PFSK-1 (cell line): ENCODE results near the gene LIPE.

Experiments
- POLR2AphosphoS5 ChIP-seq: IDR thresholded peaks from 2 replicates; pipeline ENCODE4 v1.6.1; 2012; ENCODE audit warnings: low read depth, mild to moderate bottlenecking, control low read depth, low read length, moderate library complexity
- REST ChIP-seq, 2 experiments: IDR thresholded peaks; 2 replicates each; pipeline versions ENCODE4 v1.6.1 to v1.8.0; 2011 to 2012; ENCODE audit warnings: low read depth in 2 of 2, low read length in 2 of 2, control low read depth in 1 of 2, inconsistent platforms in 1 of 2, mild to moderate bottlenecking in 1 of 2, moderate library complexity in 1 of 2; ENCODE audit not compliant: insufficient read depth in 1 of 2

DNA sequence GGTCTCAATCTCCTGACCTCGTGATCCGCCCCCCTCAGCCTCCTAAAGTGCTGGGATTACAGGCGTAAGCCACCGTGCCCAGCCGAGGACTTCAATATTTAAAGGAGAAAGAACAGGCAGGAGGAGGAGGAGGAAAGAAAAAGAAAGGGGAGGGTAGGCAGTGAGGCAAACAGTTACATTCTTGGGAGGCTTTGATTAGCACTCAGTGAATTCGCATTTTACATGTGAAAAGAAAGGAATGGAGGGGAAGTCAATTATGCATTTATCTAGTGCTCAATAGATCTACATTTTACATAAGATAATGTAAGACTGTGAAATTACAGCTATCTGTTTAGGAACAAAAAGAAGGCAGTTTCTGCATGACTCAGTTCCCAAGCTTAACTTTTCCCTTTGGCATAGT, 46.5 kb upstream of the LIPE start:
- TF ChIP-seq REST (IDR thresholded peaks at IDR 0.05; ENCODE audit: insufficient read depth in 1 of 2, low read depth in 2 of 2, low read length in 2 of 2) = no peak
- TF ChIP-seq POLR2AphosphoS5 = no peak
